CD1c-positive myeloid dendritic cell (primary cell): ENCODE measurements around the gene HYAL3.
"Not testable (repeated sequence)": the region's sequence is repeated elsewhere in the genome, so short reads cannot be mapped to it uniquely, and the experiment has no call there.

Source experiments
- DNase-seq: peaks from one replicate; pipeline ENCODE4 v3.0.0-alpha.2; 2016; ENCODE audit errors: extremely low spot score

Gene HYAL3

GRCh38 chr3:50314342-50314741 is 15.1 kb upstream of the HYAL3 start:
- DNase-seq: no peak

GRCh38 chr3:50312041-50312440 is 12.8 kb upstream of the HYAL3 start:
- not testable (repeated sequence) for DNase-seq

- DNase-seq: no peak
Measured at GRCh38 chr3:50304601-50305000, 5.4 kb upstream of the HYAL3 start.

GRCh38 chr3:50303013-50303815 is 4.0 kb upstream of the HYAL3 start, which contains the start of gene HYAL1:
Gene HYAL1 (minus strand): TSS chr3:50303574. CDS start chr3:50302956, 618 bp downstream.
- no peak for DNase-seq

GRCh38 chr3:50302095-50303012 is 3.1 kb upstream of the HYAL3 start:
- no peak for DNase-seq

- DNase-seq: no peak
Measured at GRCh38 chr3:50300681-50301254, 1.6 kb upstream of the HYAL3 start.

GRCh38 chr3:50299929-50300680 is 900 bp upstream of the HYAL3 start:
- DNase-seq: peak; percentile 89

GRCh38 chr3:50299638-50299928 is 378 bp upstream of the HYAL3 start:
- no peak for DNase-seq

GRCh38 chr3:50297896-50298725 is 1.1 kb downstream of the HYAL3 start:
- DNase-seq: no peak

GRCh38 chr3:50297384-50297775 is 1.8 kb downstream of the HYAL3 start:
- no peak for DNase-seq

GRCh38 chr3:50296721-50297383 is 2.4 kb downstream of the HYAL3 start:
- no peak for DNase-seq

- no peak for DNase-seq
Measured at GRCh38 chr3:50295553-50296431, 3.4 kb downstream of the HYAL3 start.

- DNase-seq: no peak
Measured at GRCh38 chr3:50294492-50295403, 4.5 kb downstream of the HYAL3 start.

GRCh38 chr3:50294089-50294488 is 5.1 kb downstream of the HYAL3 start:
- no peak for DNase-seq

GRCh38 chr3:50293079-50293801 is 6.0 kb downstream of the HYAL3 start:
- no peak for DNase-seq

GRCh38 chr3:50292159-50293078 is 6.8 kb downstream of the HYAL3 start, which contains the start of gene IFRD2:
Gene IFRD2 (minus strand): TSS chr3:50292429. CDS start chr3:50292274, 155 bp downstream.
- peak; percentile 98 for DNase-seq
